ENCODE data around the gene NPAS1. TPM values are rescaled to one million over a fixed set of nuclear protein-coding genes. Genes with fewer than 3 reads are reported as not detected.

NPAS1 gene
- total RNA-seq, 4 donors from 2014 or later = not detected

- Histone ChIP-seq H3K4me3 (no peak overlapping the region), H3K9me3 (no peaks in the 10 kb centered on the region), H3K4me1 (peaks cover 0 to 11% (median 1%) of the 10 kb centered on the region in 4 donors), H3K27ac (no peak overlapping the region), H3K27me3 (no peaks in the 10 kb centered on the region), H3K36me3 (peaks cover 0 to 88% (median 0%) of the 10 kb centered on the region in 3 donors)
- DNase-seq = peak in 1 of 3 donors; percentile 15
- TF ChIP-seq, protein P1, sequence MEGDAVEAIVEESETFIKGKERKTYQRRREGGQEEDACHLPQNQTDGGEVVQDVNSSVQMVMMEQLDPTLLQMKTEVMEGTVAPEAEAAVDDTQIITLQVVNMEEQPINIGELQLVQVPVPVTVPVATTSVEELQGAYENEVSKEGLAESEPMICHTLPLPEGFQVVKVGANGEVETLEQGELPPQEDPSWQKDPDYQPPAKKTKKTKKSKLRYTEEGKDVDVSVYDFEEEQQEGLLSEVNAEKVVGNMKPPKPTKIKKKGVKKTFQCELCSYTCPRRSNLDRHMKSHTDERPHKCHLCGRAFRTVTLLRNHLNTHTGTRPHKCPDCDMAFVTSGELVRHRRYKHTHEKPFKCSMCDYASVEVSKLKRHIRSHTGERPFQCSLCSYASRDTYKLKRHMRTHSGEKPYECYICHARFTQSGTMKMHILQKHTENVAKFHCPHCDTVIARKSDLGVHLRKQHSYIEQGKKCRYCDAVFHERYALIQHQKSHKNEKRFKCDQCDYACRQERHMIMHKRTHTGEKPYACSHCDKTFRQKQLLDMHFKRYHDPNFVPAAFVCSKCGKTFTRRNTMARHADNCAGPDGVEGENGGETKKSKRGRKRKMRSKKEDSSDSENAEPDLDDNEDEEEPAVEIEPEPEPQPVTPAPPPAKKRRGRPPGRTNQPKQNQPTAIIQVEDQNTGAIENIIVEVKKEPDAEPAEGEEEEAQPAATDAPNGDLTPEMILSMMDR (IDR thresholded peaks at IDR 0.05) = no peak
- TF ChIP-seq POLR2A (IDR thresholded peaks at IDR 0.05) = no peak
Observed at GRCh38 chr19:46995492-46995891, 24.1 kb upstream of the NPAS1 start.

DNA sequence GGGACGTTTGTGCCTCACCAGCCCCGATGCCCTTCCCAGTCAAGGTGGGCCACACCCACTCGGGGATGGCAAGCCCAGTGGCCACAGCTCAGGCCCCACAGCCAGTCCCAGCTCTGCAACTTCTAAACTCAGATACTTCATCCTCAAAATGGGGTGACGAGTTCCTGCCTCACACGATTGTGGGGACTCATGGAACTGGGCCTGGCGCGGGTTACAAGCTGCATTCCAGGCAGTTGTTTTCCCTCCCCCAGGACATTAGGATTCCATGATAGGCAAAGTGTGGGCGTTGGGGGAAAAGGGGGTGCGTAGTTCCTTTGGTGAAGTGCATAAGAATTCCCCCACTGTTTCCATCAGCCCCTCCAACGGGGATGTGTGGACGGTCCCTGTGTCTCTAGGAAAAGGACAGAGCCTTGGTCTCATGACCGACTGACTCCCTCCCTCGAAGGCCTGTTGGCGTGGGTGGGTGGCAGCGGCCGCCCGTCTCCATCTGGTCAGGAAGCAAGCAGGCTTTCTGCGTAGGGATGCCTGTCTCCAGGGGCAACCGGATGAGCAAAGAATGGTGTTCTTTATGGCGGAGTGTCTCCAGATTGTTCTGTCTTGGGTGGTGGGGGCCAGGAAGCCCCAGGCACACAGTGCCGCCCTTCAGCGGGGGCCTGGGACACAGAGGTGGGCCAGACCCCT lies 21.1 kb upstream of the NPAS1 start:
- Histone ChIP-seq H3K27ac (no peak overlapping the region), H3K9me3 (no peaks in the 10 kb centered on the region), H3K27me3 (no peaks in the 10 kb centered on the region), H3K4me3 (no peak overlapping the region), H3K36me3 (peaks cover 0 to 72% (median 0%) of the 10 kb centered on the region in 3 donors), H3K4me1 (peaks cover 0 to 2% (median 0%) of the 10 kb centered on the region in 4 donors)
- peak in 1 of 3 donors; percentile 37 for DNase-seq
- TF ChIP-seq, protein P1 (IDR thresholded peaks at IDR 0.05) = no peak
- TF ChIP-seq POLR2A (IDR thresholded peaks at IDR 0.05) = no peak

GRCh38 chr19:46999377-46999776 lies 20.3 kb upstream of the NPAS1 start:
- H3K4me1 ChIP-seq = peaks cover 0 to 8% (median 0%) of the 10 kb centered on the region in 4 donors
- no peak for TF ChIP-seq POLR2A (IDR thresholded peaks at IDR 0.05)
- TF ChIP-seq, protein P1 (IDR thresholded peaks at IDR 0.05) = no peak
- H3K36me3 ChIP-seq = peaks cover 0 to 64% (median 0%) of the 10 kb centered on the region in 3 donors
- no peaks in the 10 kb centered on the region for H3K9me3 ChIP-seq
- no peak for DNase-seq
- no peak overlapping the region for H3K4me3 ChIP-seq
- H3K27me3 ChIP-seq = no peaks in the 10 kb centered on the region
- no peak overlapping the region for H3K27ac ChIP-seq

DNA sequence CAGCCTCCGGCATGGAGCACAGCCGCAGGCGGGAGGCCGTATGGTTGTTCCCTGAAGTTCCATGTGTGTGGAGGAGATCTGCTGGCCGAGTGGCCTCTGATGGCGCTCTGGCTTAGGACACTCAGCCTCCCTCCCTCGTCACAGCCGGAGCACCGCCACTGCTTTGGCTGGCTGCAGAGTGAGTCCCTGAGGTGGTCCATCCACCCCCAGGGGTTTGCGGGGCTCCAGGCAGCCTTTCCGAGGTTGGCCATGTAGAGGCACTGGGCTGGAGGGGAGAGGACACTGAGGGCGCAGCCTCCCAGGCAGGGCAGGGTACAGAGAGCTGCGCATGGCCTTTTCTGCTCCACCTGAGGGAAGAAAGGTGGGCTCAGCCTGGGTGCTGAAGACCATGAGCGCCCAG lies 19.8 kb upstream of the NPAS1 start:
- DNase-seq = no peak
- Histone ChIP-seq H3K27ac (no peak overlapping the region), H3K9me3 (no peaks in the 10 kb centered on the region), H3K27me3 (no peaks in the 10 kb centered on the region), H3K4me1 (peaks cover 0 to 8% (median 0%) of the 10 kb centered on the region in 4 donors), H3K4me3 (no peak overlapping the region), H3K36me3 (peaks cover 0 to 62% (median 0%) of the 10 kb centered on the region in 3 donors)
- no peak for TF ChIP-seq POLR2A (IDR thresholded peaks at IDR 0.05)
- TF ChIP-seq, protein P1 (IDR thresholded peaks at IDR 0.05) = no peak

DNA sequence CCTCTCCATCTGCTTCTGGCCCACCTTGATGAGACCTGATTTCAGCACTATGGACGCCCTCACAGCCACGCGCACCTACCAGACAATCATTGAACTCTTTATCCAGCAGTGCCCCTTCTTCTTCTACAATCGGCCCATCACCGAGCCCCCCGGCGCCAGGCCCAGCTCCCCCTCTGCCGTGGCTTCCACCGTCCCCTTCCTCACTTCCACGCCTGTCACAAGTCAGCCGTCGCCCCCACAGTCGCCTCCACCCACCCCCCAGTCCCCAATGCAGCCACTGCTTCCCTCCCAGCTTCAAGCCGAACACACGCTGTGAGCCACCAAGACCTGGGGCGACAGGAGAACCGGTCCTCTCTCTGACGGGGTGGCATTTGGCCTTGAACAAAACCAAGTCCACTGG lies 19.3 kb upstream of the NPAS1 start:
- H3K4me1 ChIP-seq = peaks cover 0 to 8% (median 0%) of the 10 kb centered on the region in 4 donors

GRCh38 chr19:47001584-47001983 lies 18.1 kb upstream of the NPAS1 start:
- no peak for DNase-seq
- H3K4me1 ChIP-seq = peaks cover 0 to 8% (median 0%) of the 10 kb centered on the region in 4 donors

More for the DNA sequence above, 19.3 kb upstream of the NPAS1 start:
- TF ChIP-seq POLR2A (IDR thresholded peaks at IDR 0.05) = no peak
- Histone ChIP-seq H3K27ac (no peak overlapping the region), H3K36me3 (peaks cover 0 to 62% (median 0%) of the 10 kb centered on the region in 3 donors), H3K4me3 (no peak overlapping the region), H3K27me3 (no peaks in the 10 kb centered on the region), H3K9me3 (no peaks in the 10 kb centered on the region)
- no peak for DNase-seq

More at GRCh38 chr19:47001584-47001983, 18.1 kb upstream of the NPAS1 start:
- no peak overlapping the region for H3K27ac ChIP-seq
- H3K36me3 ChIP-seq = peaks cover 0 to 50% (median 0%) of the 10 kb centered on the region in 3 donors
- no peaks in the 10 kb centered on the region for H3K9me3 ChIP-seq
- TF ChIP-seq, protein P1 (IDR thresholded peaks at IDR 0.05) = no peak
- TF ChIP-seq POLR2A (IDR thresholded peaks at IDR 0.05) = no peak
- H3K27me3 ChIP-seq = no peaks in the 10 kb centered on the region
- H3K4me3 ChIP-seq = no peak overlapping the region

Measured in Peyer's patch (tissue), 4 donors.